NCI-H345 (cell line): ENCODE measurements around the gene CDH22.

Experiments used
- DNase-seq: peaks from one replicate; lab custom pipeline; 2025; lab: John Stamatoyannopoulos, UW

Gene CDH22

DNA sequence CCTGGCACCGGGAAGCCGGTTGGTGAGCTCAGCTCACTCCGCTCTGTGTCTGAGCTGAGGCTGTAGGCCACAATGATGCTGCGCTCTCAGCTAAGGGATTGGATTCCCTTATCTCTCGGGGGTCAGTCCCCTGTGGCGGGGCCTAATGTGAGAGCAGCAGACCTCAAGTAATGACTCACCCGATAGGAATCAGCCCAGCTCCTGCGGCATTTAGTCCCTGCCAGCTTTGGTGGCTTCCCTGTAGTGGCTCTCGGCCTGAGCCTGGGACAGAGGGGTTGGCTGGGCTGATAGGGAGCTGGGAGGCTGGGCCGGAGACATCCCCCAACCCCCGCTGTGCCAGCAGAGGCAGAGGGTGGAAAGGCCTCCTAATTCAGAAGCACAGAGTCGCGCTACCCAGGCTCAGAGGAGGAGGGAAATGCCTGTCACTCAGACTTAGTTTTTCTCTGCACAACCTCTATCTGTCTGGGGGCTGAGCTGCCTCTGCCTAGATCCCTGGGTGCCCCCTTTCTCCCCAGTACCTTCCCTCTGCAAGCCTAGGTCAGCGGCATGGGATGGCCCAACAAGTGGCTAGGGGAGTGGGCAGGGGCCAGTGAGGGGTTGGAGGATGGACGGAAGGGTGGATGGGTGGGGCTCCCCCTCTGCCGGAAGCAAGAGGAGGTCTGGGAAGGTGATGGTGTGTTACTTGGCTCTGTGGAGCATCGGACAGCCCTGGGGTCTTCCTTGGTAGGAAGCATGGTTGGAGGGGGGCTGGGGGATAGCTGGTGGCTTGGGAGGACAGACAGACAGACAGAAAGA, 92.2 kb downstream of the CDH22 start:
- peak; percentile 30 for DNase-seq

DNA sequence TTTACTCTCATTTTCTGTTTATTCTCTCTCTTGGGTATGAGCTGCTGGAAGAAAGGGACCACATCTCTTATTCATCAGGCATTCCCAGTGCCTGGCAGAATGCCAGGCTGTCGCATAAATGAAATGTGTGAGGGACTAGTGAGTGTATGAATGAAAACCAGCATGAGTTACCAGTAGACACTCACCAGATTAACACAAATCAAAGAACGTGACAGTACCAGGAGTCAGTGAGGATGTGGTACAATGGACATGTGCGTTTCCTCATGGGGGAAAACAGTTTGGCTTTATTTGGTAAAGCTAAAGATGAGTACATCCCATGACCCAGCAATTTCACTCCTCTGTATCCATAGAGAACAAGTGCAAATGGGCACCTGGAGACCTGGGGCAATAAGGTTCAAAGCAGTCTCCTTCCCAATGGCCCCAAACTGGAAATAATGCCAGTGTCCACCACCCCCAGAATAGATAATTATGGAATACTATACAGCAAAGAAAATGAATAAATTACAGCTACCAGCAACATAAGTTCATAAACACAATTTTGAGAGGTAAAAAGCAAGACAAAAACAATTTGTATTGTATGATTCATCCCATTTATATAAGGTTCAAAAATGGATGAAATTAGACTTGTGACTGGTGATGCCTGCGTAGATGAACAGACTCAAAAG, 93.3 kb downstream of the CDH22 start:
- DNase-seq, result peak; percentile 97

DNA sequence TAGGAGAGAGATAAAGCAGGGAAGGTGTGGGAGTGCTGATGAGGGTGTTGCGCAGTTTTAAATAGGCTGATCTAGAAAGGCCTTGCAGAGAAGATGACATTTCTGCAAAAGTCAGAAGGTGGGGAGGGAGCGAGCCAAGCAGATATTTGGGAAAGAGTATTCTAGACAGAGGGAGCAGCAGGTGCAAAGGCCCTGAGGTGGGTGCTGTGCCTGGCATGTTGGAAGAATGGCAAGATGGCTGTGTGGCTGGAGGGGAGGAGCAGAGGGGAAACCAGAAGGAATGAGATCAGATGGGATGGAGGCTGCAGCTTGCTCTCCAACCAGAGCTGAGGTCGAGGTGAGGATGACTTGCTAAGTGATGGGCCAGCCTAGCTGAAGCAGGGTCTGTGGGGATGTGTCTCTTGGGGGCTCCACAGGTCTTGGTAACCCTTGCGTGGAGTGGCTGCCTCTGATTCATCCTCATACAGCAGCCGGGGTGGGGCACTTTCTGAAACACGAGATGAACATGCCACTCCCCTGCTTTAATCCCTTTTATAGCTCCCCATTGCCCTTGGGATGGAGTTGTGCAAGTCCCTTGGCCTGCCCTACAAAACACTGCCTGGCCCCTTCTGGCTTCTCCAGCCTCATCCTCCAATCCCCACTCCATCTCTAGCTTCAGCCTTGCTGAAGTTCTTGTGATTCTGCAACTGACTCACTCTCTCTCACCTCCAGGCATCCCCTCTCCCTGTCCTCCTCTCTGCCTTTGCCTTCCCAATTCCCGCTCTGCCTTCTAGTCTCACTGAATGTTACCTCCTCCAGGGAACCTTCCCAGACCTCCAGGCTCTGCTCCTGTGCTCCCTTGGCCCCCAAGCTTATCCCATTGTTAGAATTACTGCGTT, 94.1 kb downstream of the CDH22 start:
- DNase-seq, result peak; percentile 72

DNA sequence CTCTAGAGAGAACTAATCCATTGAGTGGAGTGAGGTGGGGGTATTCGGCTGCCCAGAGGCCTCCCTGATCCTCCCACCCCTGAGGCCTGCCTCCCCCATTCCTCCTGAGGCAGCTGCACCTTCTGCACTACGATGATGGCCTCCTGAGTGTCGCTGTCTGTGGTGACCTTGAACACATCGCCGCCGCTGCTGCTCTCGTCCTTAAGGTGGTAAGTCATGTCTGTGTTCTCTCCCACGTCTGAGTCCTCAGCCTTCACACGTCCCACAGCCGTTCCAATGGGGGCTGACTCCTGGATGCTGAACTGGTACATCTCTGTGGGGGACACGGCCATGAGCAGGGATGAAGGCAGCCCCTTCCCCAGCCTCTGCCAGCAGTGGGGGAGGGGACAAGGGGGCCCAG, 95.4 kb downstream of the CDH22 start:
- DNase-seq, result no peak

DNA sequence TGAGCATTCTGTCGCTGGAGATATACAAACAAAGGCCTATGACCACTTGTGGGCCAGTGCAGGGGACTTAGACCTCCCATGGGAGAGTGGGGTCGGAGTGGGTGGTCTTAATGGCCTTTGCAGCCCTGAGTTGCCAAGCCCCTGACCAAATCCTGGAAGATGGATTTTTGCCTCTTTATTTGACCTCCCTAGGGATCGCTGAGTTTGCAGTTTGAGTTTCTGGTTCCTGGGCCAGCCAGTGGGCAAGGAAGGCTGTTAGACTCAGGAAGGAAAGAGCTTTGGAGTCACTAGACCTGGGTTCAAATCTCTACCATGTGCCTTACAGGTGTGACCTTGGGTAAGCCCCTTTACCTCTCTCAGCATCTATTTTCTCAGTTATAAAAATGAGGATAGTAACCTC, 96.0 kb downstream of the CDH22 start:
- DNase-seq, result no peak

DNA sequence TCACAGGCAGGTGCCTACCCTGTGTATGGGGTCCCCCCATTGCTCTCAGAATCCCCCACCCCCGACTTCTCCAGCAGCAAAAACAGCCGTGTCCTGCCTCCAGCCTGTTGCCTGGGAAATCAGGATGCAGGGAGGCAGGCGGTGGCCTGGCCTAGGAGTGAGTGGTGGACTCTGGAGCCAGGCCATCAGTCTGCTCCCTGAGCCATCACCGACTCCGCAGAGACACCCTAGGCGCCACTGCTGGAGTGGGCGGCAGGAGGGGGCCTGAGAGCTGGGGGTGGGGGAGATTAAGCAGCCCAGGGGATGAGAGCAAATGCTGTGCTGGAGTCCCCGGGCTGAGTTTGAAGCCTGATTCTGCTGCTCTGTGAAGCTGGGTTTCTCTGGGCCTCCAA, 97.0 kb downstream of the CDH22 start:
- no peak for DNase-seq

DNA sequence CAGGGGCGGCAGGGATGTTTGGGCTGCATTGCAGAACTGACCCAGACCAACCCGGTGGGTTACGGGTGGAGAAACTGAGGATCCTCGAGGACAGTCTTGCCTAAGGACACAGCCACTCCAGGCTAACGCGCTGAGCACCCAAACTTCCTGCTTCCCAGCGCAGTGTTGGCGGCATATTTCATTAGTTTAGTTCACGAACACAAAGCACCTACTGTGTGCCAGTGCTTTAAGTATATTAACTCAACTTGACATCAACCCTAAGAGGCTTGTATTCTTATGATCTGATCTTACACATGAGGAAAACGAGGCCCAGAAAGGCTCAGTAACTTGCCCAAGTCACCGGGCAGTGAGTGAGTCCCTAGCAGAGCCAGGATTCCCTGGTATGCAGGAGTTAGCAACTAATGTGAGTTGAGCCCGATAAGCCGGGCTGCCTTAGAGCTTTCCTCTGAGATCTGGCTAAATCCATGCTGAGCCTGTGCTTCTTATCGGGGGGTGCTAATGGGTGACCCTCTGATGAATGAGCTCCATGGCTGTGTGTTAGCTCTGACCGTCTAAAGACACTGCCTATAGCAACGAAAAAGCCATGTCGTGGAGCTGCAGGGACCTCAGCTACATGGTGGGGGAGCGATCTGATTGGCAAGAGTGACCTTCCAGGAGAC, 97.5 kb downstream of the CDH22 start:
- no peak for DNase-seq

DNA sequence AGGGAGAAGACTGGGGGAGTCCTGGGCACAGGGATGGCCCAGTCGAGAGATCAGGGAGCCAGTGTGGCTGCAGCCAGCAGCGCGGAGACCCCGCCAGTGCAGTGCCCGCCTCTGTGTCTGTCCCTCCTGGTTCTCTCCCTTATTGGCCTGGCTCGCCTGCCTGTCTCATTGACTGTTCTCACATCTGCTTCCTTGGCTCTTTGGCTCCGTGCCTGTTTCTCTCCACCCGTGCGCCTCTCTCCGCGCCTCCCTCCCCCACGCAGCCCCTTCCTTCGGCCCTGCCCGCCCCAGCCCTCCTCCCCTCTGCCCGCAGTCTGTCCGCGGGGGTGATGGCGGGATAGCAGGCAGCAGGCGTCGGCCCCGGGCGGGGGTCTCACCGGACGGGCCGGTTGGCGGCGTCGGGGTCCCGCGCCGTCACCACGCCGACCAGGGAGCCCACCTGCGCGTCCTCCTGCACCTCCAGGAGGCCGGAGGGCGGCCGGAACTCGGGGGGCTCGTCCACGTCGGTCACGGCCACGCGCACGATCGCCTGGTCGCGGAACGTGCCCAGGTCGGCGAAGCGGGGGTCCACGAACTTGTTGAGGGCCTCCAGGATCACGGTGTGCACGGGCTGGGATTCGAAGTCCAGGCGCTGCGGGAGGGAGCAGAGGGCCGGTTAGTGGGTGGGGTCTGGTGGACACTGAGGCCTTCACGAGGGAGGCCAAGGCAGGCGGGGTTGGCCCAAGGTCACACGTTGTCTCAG, 98.2 kb downstream of the CDH22 start:
- DNase-seq, result no peak

DNA sequence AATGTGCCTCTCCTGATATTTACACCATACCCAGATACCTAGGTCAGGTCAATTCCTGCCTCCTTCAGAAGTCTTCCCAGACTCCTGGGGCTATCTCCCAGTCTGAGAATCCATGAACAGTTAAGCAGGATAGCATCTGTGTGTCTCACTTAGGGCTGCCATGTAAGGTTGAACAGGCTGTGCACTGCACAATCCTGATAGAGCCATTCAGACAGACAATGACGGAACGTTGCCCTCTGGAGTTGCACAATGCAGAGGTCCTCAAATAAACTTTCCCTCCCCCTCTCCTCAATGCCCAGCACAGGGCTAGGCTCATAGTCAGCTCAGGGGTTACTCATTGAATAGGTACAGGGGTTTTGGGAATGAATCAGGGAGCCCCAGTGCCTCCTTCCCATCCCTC, 100.5 kb downstream of the CDH22 start:
- DNase-seq, result no peak

DNA sequence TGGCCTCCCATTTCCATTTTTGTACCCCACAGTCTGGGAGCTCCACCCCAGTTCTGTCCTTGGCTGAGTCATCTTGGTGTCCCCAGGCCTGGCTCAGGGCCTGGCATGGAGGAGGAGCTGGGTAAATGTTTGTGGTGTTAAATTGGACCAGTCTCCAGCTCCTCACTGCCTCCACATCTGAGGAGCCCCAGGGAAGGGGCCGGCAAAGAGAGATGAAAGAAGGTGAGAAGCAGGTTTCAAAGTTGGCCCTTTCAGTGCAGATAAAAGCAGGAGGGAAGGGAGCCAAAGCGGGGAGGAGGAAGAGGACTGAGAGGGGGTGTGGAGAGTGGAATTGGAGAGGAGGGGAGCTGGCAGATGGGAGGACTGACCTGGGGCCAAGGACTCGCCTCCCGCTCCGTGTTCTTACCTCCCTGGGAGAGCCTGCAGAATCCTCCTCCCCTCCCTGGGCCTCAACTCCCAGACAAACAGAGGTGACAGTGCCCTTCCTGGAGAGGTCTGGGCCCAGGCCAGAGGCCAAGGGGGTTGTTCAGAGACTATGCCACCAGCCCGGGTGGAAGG, 101.2 kb downstream of the CDH22 start:
- no peak for DNase-seq

DNA sequence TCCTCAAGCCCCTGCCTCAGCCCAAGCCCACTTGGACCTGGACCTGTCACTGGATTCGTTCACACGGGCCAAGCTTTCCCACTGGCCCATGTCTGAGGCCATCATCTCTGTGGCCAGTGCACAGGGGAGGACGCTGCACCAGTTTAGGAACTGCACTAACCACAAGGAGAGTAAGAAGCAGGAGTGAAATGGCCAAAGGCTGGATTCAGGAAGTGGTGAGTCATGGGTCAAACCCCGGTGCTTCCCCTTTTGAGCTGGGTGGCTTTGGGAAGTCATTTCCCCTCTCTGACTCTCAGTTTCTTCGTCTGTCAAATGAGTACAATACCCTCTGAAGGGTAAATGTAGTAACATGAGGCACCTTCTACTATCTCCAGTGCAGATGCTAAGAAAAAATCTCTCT, 102.3 kb downstream of the CDH22 start:
- no peak for DNase-seq

DNA sequence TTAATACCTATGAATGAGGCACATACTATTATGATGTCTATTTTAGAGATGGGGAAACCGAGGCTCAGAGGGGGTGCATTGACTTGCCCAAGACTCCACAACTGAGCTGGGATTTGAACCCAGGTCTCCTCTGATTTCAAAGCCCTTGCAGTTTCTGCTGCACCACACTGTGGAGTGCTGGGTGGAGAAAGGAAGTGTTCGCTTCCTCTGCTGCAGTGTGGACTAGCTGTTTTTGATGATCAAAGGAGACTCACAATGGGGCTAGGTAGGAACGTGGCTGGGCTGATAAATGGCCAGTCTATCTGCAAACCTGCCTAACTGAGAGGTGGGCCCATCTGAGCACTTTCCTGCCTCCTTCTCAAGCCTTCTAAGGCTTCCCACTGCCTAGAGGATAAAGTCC, 102.9 kb downstream of the CDH22 start:
- DNase-seq, result no peak

DNA sequence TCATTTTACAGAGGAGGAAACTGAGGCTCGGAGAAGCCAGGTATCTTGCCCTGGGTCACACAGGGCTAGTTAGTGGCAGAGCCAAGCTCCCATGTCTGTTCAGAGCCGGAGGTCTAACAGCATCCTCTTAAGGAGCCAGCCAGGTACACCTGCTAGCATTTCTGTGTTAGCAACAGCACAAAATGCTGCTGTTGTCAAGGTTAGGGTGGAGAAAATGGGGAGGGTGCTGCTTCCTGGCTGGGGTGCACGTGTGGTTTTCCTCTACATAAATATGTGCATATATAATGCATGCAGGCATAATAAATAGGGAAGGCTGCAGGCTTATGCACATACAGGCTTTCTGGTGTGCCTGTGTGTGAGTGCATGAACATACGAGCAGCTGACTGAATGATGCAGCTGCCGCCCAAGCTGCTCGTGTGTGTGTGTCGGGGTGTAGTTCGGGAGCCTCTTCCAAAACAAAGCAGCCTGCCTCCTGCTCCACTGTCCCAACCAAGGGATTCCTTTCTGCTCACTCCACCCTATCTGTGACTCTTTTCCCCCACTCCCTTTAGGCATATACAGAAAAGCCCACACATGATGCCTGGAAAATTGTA, 103.6 kb downstream of the CDH22 start:
- peak; percentile 14 for DNase-seq

DNA sequence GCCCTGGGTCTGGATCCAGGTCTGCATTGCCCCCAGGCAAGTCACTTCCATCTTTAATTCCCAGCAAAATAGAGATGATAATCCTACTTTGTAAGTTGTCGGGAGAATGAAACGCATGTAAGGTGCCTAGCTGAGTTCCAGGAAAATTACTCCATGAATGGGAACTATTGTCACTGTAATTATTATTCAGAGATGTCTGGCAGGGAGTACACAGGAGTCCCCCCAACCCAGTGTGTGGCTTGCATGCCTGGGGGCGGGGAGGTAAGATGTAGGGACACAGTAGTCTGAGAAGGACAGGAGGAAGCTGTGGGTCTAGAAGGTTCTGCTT, 104.8 kb downstream of the CDH22 start:
- no peak for DNase-seq

DNA sequence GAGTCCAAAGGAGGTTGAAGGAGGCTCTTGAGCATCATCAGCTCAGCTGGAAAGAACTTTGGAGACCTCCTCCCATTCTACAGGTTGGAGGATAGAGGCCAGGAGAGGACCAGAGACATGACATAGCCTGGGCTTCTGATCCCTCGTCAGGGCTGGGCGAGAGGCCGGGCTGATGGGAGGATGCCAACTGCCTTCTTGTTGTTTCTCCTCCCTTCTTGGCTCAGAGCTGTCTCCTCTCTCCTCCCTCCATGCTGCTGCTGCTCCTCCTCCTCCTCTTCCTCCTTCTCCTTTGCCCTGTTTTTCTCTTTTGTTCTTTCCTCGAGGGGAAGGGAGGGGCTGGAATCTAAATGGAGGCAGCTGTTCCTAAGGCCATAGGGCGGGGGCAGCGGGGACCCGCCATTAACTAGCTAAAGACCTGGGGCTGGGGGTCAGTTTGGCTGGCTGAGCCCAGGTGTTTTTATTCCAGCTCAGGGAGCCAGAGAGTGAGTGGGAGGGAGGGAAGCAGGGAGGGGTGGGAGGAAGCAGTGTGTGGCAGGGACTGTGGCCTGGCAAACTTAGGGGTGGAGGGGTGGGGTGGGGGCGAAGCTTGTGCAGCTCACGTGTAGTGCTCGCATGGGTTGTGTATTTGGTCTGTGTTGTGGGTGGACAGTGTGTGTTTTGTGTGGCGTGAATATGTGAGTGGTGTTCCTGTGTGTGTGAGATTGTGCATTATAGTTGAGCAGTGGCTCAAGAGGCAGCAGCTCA, 105.4 kb downstream of the CDH22 start:
- peak; percentile 12 for DNase-seq

DNA sequence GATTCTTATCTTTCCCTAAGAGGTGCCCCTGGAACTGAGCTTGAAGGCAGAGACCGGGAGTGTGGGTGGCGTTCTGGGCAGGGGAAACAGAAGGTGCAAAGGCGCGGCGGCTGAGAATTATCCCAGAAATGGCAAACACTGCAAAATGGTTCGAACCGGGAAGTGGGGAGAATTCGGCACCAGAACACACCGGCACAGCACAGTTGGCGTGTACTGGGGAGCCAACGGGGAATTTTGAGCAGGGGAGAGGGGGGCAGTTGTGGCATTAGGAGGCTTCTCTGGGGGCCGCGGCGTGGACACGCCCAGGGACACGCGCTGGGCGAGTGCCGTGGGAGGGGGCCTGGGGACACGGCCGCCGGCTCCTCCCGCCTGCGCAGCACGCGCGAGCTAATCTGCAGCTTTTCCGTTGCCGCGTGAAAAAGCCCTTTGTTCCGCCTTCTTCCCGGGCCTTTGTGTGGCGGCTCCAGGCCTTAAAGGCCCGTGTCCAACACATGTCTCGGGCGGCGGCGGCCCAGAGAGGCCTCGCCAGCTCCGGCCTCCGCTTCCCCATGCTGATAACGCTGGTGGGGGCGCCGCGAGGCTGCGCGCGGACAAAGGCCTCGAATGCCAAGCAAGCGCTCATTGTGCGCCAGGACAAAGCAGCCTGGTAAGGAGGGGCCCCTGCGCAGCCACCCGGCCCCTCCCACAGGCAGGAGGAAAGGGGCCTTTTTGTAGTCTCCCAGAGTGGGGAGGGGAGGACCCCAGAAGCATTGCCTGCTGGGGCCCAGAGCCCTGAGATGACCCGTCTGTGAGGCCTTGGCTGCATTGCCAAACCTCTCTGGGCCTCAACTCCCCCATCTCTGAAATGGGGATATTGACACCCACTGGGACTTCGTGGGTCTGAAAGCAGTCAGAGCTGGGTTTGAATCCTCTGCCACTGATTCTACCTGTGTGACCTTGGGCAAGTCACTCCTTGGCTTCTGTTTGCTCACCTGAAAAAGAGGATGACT, 107.4 kb downstream of the CDH22 start:
- DNase-seq, result no peak

DNA sequence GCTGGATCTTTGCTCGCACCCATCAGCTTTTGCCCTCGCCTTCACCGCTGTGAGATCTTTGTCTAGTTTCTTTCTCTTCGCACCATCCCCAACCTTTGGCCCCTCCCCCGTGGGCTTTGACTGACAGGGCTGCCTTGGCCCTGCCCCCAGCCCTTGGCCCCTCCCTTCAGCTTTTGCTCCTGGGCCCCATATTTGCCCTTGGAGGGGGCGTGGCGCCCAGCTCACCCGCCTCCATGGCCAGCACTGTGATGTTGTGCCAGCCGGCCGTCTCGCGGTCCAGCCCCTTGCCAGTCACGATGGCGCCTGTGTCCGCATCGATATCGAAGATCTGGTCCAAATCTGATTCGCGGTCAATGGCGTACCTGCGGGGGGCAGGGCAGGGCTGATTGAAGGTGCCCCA, 109.1 kb downstream of the CDH22 start:
- DNase-seq, result no peak

DNA sequence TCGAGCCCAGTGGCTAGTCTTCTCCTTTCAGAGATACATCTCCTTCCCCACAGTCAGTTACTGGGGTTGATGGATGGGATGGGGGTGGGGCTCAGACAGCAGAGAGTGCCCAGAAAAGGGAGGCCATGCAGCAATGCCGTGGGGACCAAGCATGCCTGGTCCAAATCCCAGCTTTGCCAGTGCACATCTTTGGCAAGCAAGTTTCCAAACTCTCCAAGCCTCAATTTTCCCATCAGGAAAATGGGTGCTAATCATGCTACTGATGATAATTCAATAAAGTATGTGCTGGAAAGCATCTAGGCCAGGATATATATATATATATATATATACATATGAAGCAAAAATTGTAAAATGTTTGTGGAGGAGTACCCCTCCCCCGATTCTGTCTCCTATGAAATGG, 111.3 kb downstream of the CDH22 start:
- DNase-seq, result no peak
